OCI-M2 (cell line): ENCODE measurements around the gene RPL37A.
"Not testable (repeated sequence)": the region's sequence is repeated elsewhere in the genome, so short reads cannot be mapped to it uniquely, and the experiment has no call there.

Experiments used
- DNase-seq: peaks from one replicate; lab custom pipeline; 2025; ENCODE audit not compliant: unreplicated experiment; lab: John Stamatoyannopoulos, UW

The RPL37A gene

DNA sequence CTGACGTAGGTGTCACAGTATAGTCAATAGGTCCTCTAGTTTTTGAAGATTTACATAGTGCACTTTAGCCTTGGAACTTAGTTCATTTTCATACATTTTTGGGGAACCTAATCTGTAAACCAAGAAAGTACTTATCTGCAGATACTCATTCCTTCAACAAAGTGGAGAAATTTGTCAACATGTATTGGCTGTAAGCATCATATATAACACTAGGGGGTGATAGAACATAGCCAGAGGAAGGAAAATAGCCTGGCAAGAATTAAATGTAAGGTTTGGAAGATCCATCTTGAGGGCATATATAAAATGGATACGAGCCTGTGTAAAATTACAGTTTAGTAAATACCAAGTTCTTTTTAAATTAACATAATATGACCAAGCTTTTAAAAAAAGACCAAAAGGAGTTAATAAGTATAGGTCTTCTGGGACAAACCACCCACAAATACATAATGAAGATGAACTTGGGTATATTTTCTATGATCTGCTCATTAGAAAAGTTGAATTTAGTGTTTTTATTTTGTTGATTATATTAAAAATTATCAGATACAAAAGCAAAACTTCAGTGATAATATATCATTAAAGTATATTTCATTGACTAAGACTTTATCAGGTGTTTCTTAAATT, 18.2 kb downstream of the RPL37A start:
- no peak for DNase-seq

DNA sequence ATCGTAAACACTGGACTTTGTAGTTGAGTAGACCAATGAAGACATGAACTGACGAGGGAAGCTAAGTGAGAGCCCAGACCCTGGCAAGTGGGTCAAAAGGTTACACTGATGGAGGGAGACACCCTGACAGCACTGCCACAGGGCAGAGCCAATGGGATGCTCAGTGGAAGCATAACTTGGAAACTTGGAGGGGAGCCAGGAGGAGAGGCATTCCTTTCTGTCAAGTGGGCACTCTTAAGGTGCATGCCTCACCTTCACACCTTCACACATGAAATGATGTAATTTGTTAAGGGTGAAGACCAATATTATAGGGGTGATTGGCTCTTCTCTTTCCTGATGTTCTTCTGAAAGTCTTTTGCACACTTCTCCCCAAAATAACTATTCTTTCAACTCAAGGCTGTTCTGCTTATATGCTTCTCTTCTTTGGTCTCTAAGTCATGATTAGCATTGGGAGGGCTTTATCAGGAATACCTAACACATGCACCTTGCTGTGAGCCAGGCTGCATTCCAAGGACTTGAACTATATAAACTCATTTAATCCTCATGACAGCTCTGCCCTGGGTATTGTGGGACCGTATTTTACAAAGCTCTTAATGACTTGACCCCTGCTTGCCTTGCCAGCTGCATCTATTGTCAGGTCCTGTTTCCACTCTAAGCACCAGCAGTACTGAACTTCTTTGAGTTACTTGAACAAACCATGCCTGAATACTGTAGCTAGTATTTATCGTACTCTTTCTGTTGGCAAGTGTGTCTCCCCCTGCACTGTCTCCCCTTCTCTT, 19.0 kb downstream of the RPL37A start:
- DNase-seq = no peak

DNA sequence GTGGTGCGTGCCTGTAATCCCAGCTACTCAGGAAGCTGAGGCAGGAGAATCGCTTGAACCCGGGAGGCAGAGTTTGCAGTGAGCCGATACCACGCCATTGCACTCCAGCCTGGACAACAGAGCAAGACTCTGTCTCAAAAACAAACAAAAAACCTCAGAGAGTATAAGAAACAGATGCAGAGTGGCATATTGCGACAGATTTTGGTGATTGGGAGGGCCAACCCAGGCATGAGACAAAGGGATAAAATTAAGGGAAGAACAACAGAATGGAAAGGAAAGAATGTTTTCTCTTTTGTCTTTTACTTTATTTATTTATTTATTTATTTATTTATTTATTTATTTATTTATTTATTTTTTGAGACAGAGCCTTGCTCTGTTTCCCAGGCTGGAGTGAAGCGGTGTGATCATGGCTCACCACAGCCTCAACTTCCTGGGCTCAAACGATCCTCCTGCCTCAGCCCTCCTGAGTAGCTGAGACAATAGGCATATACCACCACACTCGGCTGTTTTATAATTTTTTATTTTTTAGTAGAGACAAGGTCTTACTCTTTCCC, 20.0 kb downstream of the RPL37A start:
- DNase-seq = not testable (repeated sequence)

DNA sequence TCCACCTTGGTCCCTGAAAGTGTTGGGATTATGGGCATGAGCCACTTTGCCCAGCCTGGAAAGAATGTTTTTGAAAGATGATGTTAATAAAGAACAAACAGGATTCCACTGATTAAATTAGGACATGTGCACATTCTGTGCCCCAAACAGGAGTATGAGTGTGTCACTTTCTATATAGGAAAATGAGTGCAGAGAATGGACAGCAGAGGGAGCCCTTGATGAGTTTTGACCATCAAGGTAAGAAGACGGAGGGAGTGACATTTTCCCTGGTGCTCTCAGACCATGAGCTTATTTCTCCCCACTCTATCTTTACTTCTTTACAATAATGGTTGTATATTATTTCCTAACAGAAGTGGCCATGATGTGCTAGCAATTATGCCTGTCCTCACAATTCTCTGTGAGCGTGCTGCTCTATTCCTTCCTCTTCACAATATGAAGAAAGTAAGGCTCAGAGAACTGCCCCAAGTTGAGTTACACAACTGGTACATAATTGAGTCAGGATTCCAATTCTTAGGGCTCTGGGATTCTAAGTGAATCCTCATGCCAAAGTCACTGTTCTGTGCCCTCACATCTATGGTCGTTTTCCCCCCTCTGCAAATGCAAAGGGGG, 20.6 kb downstream of the RPL37A start:
- no peak for DNase-seq

DNA sequence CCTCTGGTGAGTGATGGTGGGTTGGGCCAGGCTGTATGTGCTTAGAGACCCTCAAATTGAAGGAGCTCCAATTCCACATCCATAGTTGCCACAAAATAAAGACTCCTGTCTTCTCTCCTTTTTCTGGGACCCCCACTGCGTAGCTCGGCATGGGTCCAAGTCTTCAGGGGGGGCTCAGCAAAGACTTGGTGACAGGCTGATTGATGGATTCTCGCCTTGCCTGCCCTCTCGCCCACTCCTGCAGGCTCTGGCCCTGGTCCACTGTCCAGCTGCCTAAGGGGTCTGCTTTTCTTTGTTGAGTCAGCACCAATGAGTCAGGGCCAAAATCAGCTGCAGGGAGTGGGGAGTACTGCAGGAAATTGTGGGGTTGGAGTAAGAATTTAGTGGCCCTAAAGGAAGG, 21.5 kb downstream of the RPL37A start:
- no peak for DNase-seq

DNA sequence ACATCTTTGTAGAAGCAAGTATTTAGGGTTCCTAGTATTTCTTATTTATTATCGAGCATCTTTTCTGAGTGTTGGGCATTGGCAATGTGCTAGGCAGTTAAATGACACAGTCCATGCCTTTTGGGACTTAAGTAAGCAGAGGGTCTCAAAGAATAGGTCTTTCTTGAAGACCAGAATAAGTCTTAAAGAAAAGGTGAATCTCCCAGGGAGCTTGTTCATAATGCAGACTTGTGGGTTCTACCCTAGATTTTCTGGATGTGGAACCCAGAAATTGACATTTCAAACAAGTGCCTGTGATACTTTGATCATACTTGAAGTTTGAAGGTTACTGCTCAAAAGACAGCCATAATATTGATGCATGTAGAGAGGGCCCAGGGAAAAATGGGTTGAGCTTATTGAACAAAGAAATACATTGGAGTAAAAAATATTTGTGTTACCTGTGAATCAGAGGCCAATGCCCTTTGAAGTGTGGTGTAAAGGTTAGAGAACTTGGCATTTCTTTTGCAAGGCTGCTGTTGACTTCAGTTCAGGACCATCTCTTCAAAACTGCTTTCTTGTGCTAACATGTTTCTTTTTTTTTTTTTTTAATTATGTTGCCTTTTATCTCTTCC, 24.4 kb downstream of the RPL37A start:
- DNase-seq = no peak

DNA sequence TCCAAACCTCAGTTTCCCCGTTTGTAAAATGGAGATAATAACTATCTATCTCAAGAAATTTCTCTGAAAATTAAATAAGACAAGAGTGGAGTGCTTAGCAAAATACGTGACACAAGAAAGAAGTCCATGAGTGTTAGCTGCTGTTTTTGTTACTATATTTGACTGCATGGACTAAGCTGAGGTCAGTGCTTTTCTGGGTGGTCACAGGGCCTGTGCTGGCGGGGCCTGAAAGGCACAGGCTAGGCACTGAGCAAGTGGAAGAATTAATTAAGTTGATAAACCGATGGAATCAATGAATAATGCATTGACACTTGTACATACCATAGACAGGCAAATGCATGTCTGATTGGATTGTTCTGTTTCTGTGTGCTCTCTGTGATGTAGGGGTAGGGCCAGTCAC, 27.3 kb downstream of the RPL37A start:
- no peak for DNase-seq

DNA sequence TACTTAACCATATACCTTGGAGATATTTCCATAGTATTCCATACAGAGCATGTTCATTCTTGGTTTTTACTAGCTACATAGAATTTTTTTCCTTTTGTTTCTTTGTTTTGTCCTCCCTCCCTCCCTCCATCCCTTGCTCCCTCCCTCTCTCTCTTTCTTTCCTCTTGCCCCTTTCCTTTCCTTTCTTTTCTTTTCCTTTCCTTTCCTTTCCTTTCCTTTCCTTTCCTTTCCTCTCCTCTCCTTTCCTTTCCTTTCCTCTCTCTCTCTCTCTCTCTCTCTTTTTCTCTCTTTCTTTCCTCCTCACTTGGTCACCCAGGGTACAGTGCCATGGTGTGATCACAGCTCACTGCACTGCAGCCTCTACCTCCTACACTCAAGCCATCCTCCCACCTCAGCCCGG, 28.3 kb downstream of the RPL37A start:
- no peak for DNase-seq

DNA sequence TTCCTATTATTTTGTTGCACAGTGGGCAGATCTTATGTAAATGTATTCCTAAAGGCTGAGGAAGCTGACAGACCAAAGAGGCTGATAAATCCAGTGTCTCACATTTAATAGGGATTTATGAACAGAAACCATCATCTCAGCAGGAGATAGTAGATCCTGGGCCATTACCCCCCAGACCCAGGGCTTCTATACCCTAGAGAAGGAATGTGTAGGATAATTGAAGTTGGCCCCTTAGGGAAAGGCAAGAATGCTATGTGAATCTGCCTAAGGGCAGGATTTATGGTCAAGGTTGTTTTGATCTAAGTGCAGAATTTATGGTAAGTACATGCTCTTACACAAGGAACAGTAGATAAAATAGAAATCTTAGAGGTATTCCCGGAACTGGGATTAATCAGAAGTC, 29.0 kb downstream of the RPL37A start:
- DNase-seq = no peak

DNA sequence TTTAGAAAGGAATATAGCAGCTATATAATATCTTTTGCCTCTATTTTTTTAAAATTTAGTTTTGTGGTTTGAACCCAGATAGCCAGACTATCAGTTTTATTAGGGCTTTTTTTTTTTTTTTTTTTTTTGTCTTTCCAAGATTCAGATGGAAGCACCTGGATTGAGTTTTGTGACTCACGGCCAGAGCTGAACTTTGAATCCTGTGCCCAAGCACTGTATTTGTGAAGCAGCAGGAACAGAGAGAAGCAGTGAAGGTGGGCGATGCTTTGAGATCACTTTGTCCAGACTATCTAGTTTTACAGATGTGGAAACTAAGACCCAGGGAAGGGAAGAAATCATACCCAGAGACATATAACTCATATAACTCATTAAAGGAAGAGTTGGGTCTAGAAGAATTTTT, 33.9 kb downstream of the RPL37A start:
- no peak for DNase-seq

DNA sequence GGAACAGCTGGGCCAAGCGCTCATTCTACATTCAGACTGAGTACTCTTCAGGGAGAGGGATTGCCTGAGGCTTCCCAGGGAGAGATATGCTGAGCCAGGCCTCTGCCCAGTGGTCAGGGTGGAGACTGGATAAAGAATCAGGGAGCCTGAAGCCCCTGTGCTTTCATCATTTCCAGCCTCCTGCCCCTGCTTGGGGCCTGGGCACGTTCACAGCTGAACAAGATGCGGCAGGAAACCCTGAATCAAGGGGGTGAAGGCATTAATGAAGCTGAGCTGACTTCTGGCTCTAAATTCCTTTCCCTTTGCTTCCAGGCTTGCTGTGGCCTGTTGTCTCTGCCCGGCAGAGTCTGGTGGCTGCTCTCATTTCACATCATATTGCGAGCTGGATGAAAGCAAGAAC, 35.0 kb downstream of the RPL37A start:
- DNase-seq = no peak

DNA sequence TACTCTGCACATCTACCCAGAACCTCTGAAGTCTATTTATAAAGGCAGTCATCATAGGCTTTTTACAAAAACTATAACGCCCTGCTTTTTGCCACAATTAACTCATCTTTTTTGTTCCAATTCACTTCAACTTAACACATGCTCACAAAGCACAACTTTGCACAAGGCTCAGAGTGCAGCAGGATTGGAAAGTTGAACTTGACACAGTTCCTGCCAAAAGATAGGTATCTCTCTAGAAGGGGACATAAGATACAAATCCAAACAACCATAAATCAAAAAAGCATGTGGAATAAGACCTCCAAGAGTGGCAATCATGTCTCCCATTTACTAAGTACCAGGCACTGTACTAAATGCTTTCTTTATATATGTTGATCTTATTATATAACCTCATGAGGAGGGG, 36.2 kb downstream of the RPL37A start:
- DNase-seq = no peak

DNA sequence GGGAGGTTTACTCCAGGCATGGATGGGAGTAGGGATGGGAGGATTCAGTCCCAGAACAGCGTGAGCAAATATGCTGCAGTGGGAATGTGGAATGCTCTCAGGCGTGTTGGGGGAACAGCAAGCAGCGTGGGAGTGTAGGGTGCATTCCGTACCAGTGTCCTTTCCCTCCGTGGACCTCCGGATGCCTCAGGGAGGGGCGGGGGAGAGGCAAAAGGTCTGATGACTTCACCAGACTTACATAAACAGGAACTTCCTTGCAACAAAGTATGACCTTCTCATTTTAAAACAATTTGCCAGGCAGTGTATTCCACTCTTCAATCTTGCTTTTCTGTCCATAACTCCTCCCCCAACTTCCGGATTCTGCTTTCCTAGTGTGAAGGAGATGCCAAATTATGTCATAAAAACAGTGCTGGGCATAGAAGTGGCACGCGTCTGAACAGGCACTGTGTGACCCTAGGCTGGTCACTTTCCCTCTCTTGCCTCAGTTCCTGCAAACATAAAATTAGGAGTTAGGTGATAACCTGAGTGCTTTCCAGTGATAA, 36.9 kb downstream of the RPL37A start:
- no peak for DNase-seq

DNA sequence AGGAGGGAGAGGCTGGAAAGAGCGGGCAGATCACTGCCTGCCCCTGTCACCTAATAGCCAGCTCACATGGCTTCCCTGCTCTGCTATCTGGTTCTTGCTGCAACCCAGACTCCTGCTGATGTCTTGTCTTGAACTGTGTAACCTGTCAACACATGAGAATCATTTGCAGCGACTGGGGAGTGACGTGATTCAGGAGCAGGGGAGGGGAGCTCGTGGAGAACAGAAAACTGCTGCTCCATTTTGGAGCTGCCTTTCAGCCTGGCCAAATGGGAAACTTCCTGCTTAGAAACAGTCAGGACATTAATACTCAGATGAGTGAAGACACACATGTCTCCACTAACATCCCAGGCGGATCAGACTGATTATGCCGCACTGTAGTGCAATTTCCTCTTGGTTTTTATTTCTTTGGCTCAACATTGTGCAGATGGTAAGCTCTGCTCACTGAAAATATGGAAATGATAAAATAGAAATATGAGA, 38.1 kb downstream of the RPL37A start:
- no peak for DNase-seq

DNA sequence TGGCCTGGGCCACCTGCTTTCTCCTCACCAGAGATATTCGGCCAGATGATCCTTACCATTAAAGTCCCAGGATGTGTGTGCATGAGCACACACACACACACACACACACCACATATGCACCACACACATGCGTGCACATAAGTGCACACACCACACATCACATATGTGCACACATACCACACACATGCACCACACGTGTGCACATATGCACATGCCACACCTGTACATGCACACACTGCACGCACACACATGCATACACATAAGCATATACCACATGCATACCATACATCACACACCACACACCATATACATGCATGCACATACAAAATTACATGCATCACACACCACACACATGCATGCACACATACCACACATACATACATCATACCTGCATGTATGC, 38.7 kb downstream of the RPL37A start:
- no peak for DNase-seq

DNA sequence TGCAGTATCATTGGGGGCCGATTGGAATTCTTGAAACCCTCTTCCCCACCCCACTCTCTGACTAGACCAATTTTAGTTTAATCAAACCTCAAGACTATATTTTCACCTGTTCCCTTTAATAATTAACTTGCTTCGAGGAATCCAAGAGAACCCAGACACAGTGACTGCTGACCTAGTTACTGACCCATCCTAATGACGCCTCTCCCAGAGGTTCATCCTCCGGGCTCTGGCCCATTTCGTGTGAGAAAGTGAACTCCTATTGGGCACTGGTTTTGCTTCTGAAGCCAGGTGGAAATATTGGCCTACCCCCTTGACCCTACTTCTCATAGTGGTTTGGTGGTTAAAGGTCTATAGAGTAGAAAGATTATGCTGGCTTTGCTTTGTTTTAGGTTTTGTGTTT, 39.9 kb downstream of the RPL37A start:
- DNase-seq = no peak

DNA sequence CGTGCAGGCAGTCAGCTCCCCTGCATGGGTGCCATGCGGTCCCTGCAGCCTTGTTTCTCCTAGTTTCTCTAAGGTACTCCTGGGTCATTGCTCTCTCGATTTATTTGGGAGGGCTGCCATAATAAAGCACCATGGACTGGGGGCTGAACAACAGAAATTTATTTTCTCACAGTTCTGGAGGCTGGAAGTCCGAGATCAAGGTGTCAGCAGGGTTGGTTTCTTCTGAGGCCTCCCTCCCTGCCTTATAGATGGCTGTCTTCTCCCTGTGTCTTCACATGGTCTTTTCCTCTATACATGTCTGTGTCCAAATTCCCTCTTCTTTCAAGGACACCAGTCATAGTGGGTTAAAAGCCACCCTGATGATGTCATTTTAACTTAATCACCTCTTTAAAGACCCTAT, 40.5 kb downstream of the RPL37A start:
- no peak for DNase-seq

DNA sequence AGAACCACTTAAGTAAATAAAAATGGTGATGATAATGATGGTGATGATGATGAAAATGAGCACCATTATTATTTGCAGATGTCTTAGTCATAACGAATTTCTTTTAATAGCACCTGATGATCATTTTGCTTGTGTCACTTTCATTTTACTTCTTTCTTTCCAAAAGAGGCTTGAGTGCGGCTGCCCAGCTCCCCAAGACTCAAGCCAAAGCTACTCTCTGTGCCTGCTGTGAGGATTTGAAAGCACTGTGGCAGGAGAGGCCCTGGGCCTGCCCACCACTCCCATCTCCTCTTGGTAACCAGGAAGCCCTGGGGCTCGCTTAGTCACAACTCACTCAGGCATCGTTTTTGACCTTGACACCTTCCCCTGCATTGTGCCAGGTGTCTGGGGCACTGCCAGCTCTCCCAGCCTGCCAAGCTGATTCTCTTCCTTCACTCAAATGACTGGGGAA, 41.2 kb downstream of the RPL37A start:
- DNase-seq = no peak

DNA sequence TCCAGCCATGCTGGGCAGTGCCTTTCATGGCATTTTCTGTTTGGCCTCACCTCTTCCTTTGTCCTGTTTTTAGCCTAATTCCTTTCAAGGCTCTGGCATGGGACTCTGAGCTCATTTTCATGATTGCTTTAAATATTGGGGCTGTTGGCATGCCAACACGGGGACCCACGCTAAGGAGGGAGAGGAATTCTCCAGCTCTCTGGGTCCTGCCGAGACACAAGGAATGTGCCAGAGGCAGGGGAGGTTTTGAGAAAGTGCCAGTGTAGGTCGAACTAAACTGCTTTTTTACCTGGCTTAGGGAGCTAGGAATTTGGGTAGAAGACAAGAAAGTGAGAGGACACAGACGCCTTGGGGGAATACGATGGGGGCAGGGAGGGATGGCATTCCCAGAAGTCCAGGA, 42.3 kb downstream of the RPL37A start:
- DNase-seq = no peak

DNA sequence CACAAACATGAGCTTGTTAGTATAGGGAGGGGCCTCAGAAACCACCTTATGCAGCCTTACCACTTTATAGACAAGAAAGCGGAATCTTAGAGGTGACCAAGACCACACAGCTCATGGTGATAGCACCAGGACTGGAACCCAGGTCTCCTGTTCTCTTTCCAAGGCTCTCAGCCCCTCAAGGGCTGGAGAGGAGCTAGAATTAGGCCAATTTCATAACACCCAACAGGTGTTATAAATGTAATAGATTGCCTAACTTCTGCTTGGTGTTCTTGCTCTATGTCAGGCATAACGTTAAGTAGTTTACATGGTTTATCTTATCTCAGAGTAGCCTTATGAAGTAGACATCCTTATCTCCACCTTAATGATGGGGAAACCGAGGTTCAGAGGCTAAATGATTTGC, 42.9 kb downstream of the RPL37A start:
- no peak for DNase-seq

DNA sequence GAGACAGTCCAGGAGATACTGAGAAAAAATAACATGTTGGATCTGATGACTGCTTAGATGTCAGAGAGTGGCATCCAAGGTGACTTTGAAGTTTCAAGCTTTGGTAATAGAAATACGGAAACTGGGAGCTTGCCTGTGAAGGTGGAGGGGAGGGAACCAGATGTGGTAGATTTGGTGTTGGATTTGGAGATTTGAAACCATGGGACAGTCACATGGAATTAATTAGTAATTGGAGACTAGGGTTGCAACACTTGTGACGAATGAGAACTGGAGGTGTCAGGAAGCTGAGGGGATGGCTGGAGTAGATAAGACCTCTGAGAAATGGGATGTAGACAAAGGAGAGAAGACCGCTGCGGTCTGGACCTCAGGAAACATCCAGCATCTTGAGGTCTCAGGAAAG, 46.7 kb downstream of the RPL37A start:
- no peak for DNase-seq
